ENCODE data around the gene KRT14. TPM values are rescaled to one million over a fixed set of nuclear protein-coding genes. Genes with fewer than 3 reads are reported as not detected.

The KRT14 gene
- polyA plus RNA-seq, 3 donors, result not detected

GRCh38 chr17:41538565-41538991 is 48.1 kb downstream of the KRT14 start:
- Histone ChIP-seq H3K4me2 (replicated peaks; ENCODE audit: extremely low read depth, low read length, poor library complexity, severe bottlenecking) (no peak overlapping the region), H3K4me1 (ENCODE audit: control insufficient read depth in 1 of 2, insufficient read depth in 2 of 2, low read length in 2 of 2) (no peaks in the 10 kb centered on the region), H3K27ac (ENCODE audit: low read depth in 1 of 2, low read length in 2 of 2) (no peak overlapping the region), H3K9ac (ENCODE audit: insufficient read depth, low read length, poor library complexity, severe bottlenecking) (no peak overlapping the region), H3K79me2 (ENCODE audit: insufficient read depth, low read length) (no peaks in the 10 kb centered on the region), H4K20me1 (ENCODE audit: insufficient read depth, low read length) (no peaks in the 10 kb centered on the region), H2AFZ (ENCODE audit: insufficient read depth, low read depth, low read length, poor library complexity, severe bottlenecking) (no peak overlapping the region), H3K27me3 (ENCODE audit: control insufficient read depth in 2 of 2, insufficient read depth in 2 of 2, low read length in 2 of 2) (peaks cover 0 to 2% of the 10 kb centered on the region in 2 donors), H3K9me3 (replicated peaks in 1 of 2; ENCODE audit: control insufficient read depth in 1 of 2, insufficient read depth in 1 of 2, low read length in 2 of 2) (no peaks in the 10 kb centered on the region), H3K36me3 (replicated peaks in 1 of 2; ENCODE audit: control insufficient read depth in 1 of 2, insufficient read depth in 2 of 2, low read length in 2 of 2) (no peaks in the 10 kb centered on the region), H3K4me3 (replicated peaks in 1 of 3; ENCODE audit: low read depth in 2 of 3, low read length in 3 of 3) (no peak overlapping the region)
- DNase-seq, result no peak
- Mint-ChIP-seq H3K27ac (peak overlapping the region in 1 of 7 donors; percentile 37), H3K4me1 (no peaks in the 10 kb centered on the region), H3K36me3 (no peaks in the 10 kb centered on the region), H3K27me3 (ENCODE audit: low read depth in 3 of 3) (peaks cover 11 to 34% (median 24%) of the 10 kb centered on the region in 3 donors), H3K9me3 (peaks cover 0 to 2% (median 0%) of the 10 kb centered on the region in 7 donors), H3K4me3 (no peak overlapping the region)
- WGBS (ENCODE audit: insufficient coverage), result 100% methylated on average over 1 of the region's 5 CpGs
- intact Hi-C loops (cut with micrococcal nuclease), result no loop called here
- TF ChIP-seq, protein P1, sequence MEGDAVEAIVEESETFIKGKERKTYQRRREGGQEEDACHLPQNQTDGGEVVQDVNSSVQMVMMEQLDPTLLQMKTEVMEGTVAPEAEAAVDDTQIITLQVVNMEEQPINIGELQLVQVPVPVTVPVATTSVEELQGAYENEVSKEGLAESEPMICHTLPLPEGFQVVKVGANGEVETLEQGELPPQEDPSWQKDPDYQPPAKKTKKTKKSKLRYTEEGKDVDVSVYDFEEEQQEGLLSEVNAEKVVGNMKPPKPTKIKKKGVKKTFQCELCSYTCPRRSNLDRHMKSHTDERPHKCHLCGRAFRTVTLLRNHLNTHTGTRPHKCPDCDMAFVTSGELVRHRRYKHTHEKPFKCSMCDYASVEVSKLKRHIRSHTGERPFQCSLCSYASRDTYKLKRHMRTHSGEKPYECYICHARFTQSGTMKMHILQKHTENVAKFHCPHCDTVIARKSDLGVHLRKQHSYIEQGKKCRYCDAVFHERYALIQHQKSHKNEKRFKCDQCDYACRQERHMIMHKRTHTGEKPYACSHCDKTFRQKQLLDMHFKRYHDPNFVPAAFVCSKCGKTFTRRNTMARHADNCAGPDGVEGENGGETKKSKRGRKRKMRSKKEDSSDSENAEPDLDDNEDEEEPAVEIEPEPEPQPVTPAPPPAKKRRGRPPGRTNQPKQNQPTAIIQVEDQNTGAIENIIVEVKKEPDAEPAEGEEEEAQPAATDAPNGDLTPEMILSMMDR (IDR thresholded peaks at IDR 0.05), result no peak

- no CpG with 5 or more reads among the region's 9 CpGs for WGBS (ENCODE audit: insufficient coverage)
- H3K4me3 Mint-ChIP-seq, result no peak overlapping the region
Observed at GRCh38 chr17:41537990-41538389, 48.7 kb downstream of the KRT14 start.

More at GRCh38 chr17:41537990-41538389, 48.7 kb downstream of the KRT14 start:
- no peak overlapping the region for H3K27ac Mint-ChIP-seq
- Histone ChIP-seq H3K27me3 (ENCODE audit: control insufficient read depth in 2 of 2, insufficient read depth in 2 of 2, low read length in 2 of 2) (peaks cover 0 to 4% of the 10 kb centered on the region in 2 donors), H3K9me3 (replicated peaks in 1 of 2; ENCODE audit: control insufficient read depth in 1 of 2, insufficient read depth in 1 of 2, low read length in 2 of 2) (no peaks in the 10 kb centered on the region), H3K4me1 (ENCODE audit: control insufficient read depth in 1 of 2, insufficient read depth in 2 of 2, low read length in 2 of 2) (no peaks in the 10 kb centered on the region), H3K4me3 (replicated peaks in 1 of 3; ENCODE audit: low read depth in 2 of 3, low read length in 3 of 3) (no peak overlapping the region), H2AFZ (ENCODE audit: insufficient read depth, low read depth, low read length, poor library complexity, severe bottlenecking) (no peak overlapping the region), H3K27ac (ENCODE audit: low read depth in 1 of 2, low read length in 2 of 2) (no peak overlapping the region), H3K4me2 (replicated peaks; ENCODE audit: extremely low read depth, low read length, poor library complexity, severe bottlenecking) (no peak overlapping the region), H4K20me1 (ENCODE audit: insufficient read depth, low read length) (no peaks in the 10 kb centered on the region), H3K36me3 (replicated peaks in 1 of 2; ENCODE audit: control insufficient read depth in 1 of 2, insufficient read depth in 2 of 2, low read length in 2 of 2) (no peaks in the 10 kb centered on the region), H3K79me2 (ENCODE audit: insufficient read depth, low read length) (no peaks in the 10 kb centered on the region), H3K9ac (ENCODE audit: insufficient read depth, low read length, poor library complexity, severe bottlenecking) (no peak overlapping the region)
- H3K36me3 Mint-ChIP-seq, result no peaks in the 10 kb centered on the region
- TF ChIP-seq, protein P1 (IDR thresholded peaks at IDR 0.05), result no peak
- H3K9me3 Mint-ChIP-seq, result peaks cover 0 to 2% (median 0%) of the 10 kb centered on the region in 7 donors
- no peaks in the 10 kb centered on the region for H3K4me1 Mint-ChIP-seq
- intact Hi-C loops (cut with micrococcal nuclease), result no loop called here
- no peak for DNase-seq
- H3K27me3 Mint-ChIP-seq (ENCODE audit: low read depth in 3 of 3), result peaks cover 11 to 39% (median 24%) of the 10 kb centered on the region in 3 donors
